Measurements from ENCODE around the gene IQGAP2.

The IQGAP2 gene

DNA sequence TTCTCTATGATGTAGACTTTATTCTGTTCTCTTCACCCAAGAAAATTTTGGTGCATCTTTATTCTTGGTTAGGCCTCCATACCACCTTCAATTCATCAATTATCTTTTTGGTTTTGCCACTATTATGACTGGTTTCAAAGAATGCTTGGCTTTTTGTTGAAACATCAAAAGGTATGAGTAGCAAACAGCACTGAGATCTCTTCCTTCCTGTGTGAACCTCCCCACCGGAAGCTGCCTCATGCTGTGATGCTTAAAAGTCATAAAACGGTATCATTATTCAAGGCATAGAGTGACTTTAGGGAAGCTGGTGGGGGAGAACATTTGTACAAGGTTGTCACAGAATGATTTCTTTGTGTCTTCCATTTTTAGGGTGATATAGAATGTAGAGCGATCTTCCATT is 70.6 kb downstream of the IQGAP2 start:
- Histone ChIP-seq H3K9me3 (ENCODE audit: insufficient read depth, low read length) (peaks cover 18% of the 10 kb centered on the region), H3K27me3 (ENCODE audit: insufficient read depth, insufficient read length) (no peaks in the 10 kb centered on the region), H3K4me1 (ENCODE audit: insufficient read depth, insufficient read length) (peaks cover 2% of the 10 kb centered on the region), H3K9ac (ENCODE audit: insufficient read length, low read depth) (no peak overlapping the region), H3K4me3 (ENCODE audit: insufficient read length, low read depth) (no peak overlapping the region), H3K36me3 (ENCODE audit: insufficient read depth, insufficient read length, low read length) (no peaks in the 10 kb centered on the region)
- no peak for TF ChIP-seq SUZ12 (IDR thresholded peaks at IDR 0.05; ENCODE audit: extremely low read depth, insufficient read depth, insufficient read length)
- no peak for TF ChIP-seq ZNF274 (IDR thresholded peaks at IDR 0.05; ENCODE audit: low read depth, low read length)
- no peak for TF ChIP-seq YY1 (IDR thresholded peaks at IDR 0.05; ENCODE audit: insufficient read depth, insufficient read length)
- DNase-seq (ENCODE audit: low read depth, low spot score) = no peak

- Histone ChIP-seq H3K9me3 (ENCODE audit: insufficient read depth, low read length) (peaks cover 18% of the 10 kb centered on the region), H3K36me3 (ENCODE audit: insufficient read depth, insufficient read length, low read length) (no peaks in the 10 kb centered on the region), H3K27me3 (ENCODE audit: insufficient read depth, insufficient read length) (no peaks in the 10 kb centered on the region), H3K4me1 (ENCODE audit: insufficient read depth, insufficient read length) (peaks cover 2% of the 10 kb centered on the region), H3K9ac (ENCODE audit: insufficient read length, low read depth) (no peak overlapping the region), H3K4me3 (ENCODE audit: insufficient read length, low read depth) (no peak overlapping the region)
- no peak for DNase-seq (ENCODE audit: low read depth, low spot score)
- TF ChIP-seq ZNF274 (IDR thresholded peaks at IDR 0.05; ENCODE audit: low read depth, low read length) (no peak), YY1 (IDR thresholded peaks at IDR 0.05; ENCODE audit: insufficient read depth, insufficient read length) (no peak), SUZ12 (IDR thresholded peaks at IDR 0.05; ENCODE audit: extremely low read depth, insufficient read depth, insufficient read length) (no peak)
These were observed 71.3 kb downstream of the IQGAP2 start for GRCh38 chr5:76474377-76474776.

DNA sequence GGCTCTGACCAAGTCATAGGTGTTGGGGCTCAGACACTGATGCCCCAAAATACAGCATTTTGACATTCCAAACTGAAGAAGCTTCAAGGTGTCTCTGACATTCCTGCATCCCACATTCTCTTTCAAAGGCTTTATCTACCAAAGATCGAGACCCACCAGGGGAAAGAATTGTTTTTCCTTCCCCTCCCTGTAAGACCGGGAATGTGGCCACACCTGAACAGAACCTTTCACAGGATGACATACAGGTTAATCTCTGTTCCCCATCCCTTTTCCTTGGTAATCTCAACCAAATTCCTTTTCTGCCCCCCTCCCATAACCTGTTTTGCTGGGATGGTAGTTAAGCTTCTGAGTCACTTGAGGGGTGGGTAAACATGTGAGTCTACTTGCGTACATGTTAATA is 72.3 kb downstream of the IQGAP2 start:
- no peak for TF ChIP-seq ZNF274 (IDR thresholded peaks at IDR 0.05; ENCODE audit: low read depth, low read length)
- TF ChIP-seq YY1 (IDR thresholded peaks at IDR 0.05; ENCODE audit: insufficient read depth, insufficient read length) = no peak
- no peak for TF ChIP-seq SUZ12 (IDR thresholded peaks at IDR 0.05; ENCODE audit: extremely low read depth, insufficient read depth, insufficient read length)
- Histone ChIP-seq H3K36me3 (ENCODE audit: insufficient read depth, insufficient read length, low read length) (no peaks in the 10 kb centered on the region), H3K4me3 (ENCODE audit: insufficient read length, low read depth) (no peak overlapping the region), H3K4me1 (ENCODE audit: insufficient read depth, insufficient read length) (peaks cover 2% of the 10 kb centered on the region), H3K9ac (ENCODE audit: insufficient read length, low read depth) (no peak overlapping the region), H3K9me3 (ENCODE audit: insufficient read depth, low read length) (peaks cover 18% of the 10 kb centered on the region), H3K27me3 (ENCODE audit: insufficient read depth, insufficient read length) (no peaks in the 10 kb centered on the region)
- DNase-seq (ENCODE audit: low read depth, low spot score) = no peak

DNA sequence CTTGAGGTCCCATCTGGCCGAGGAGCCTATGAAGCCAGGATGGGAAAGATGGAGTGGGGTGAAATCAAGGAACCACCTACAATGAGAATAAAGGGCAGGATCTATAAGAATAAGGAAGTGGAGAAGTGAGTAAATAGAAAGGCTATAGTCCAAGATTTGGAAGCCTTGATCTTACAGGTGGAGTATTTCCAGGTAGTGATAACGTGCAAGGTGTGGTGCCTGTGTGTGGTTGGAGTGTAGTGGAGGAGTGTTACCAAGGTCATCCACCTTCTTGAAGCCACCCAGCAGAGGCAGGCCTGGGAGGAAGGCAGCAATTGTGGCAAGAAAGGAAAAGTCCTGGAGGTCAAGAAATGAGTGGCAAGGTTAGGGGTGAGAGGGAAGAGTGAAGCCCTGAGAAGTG is 72.9 kb downstream of the IQGAP2 start:
- peaks cover 2% of the 10 kb centered on the region for H3K4me1 ChIP-seq (ENCODE audit: insufficient read depth, insufficient read length)
- H3K36me3 ChIP-seq (ENCODE audit: insufficient read depth, insufficient read length, low read length) = no peaks in the 10 kb centered on the region

GRCh38 chr5:76476474-76477038 is 73.5 kb downstream of the IQGAP2 start:
- TF ChIP-seq ZNF274 (IDR thresholded peaks at IDR 0.05; ENCODE audit: low read depth, low read length) (no peak), SUZ12 (IDR thresholded peaks at IDR 0.05; ENCODE audit: extremely low read depth, insufficient read depth, insufficient read length) (no peak), YY1 (IDR thresholded peaks at IDR 0.05; ENCODE audit: insufficient read depth, insufficient read length) (no peak)
- Histone ChIP-seq H3K4me1 (ENCODE audit: insufficient read depth, insufficient read length) (peaks cover 2% of the 10 kb centered on the region), H3K9me3 (ENCODE audit: insufficient read depth, low read length) (peaks cover 6% of the 10 kb centered on the region; the same call in 1 of the 2 replicates), H3K36me3 (ENCODE audit: insufficient read depth, insufficient read length, low read length) (no peaks in the 10 kb centered on the region), H3K27me3 (ENCODE audit: insufficient read depth, insufficient read length) (no peaks in the 10 kb centered on the region), H3K4me3 (ENCODE audit: insufficient read length, low read depth) (no peak overlapping the region), H3K9ac (ENCODE audit: insufficient read length, low read depth) (no peak overlapping the region)
- no peak for DNase-seq (ENCODE audit: low read depth, low spot score)

More for the DNA sequence above, 72.9 kb downstream of the IQGAP2 start:
- Histone ChIP-seq H3K9ac (ENCODE audit: insufficient read length, low read depth) (no peak overlapping the region), H3K4me3 (ENCODE audit: insufficient read length, low read depth) (no peak overlapping the region), H3K27me3 (ENCODE audit: insufficient read depth, insufficient read length) (no peaks in the 10 kb centered on the region), H3K9me3 (ENCODE audit: insufficient read depth, low read length) (peaks cover 12% of the 10 kb centered on the region)
- TF ChIP-seq YY1 (IDR thresholded peaks at IDR 0.05; ENCODE audit: insufficient read depth, insufficient read length) (no peak), ZNF274 (IDR thresholded peaks at IDR 0.05; ENCODE audit: low read depth, low read length) (no peak), SUZ12 (IDR thresholded peaks at IDR 0.05; ENCODE audit: extremely low read depth, insufficient read depth, insufficient read length) (no peak)
- no peak for DNase-seq (ENCODE audit: low read depth, low spot score)

- TF ChIP-seq YY1 (IDR thresholded peaks at IDR 0.05; ENCODE audit: insufficient read depth, insufficient read length) (no peak), ZNF274 (IDR thresholded peaks at IDR 0.05; ENCODE audit: low read depth, low read length) (no peak), SUZ12 (IDR thresholded peaks at IDR 0.05; ENCODE audit: extremely low read depth, insufficient read depth, insufficient read length) (no peak)
- peaks cover under 1% of the 10 kb centered on the region; the same call in 1 of the 2 replicates for H3K9me3 ChIP-seq (ENCODE audit: insufficient read depth, low read length)
- H3K27me3 ChIP-seq (ENCODE audit: insufficient read depth, insufficient read length) = no peaks in the 10 kb centered on the region
- H3K36me3 ChIP-seq (ENCODE audit: insufficient read depth, insufficient read length, low read length) = no peaks in the 10 kb centered on the region
- H3K4me1 ChIP-seq (ENCODE audit: insufficient read depth, insufficient read length) = peaks cover 2% of the 10 kb centered on the region
- no peak for DNase-seq (ENCODE audit: low read depth, low spot score)
- no peak overlapping the region for H3K4me3 ChIP-seq (ENCODE audit: insufficient read length, low read depth)
- no peak overlapping the region for H3K9ac ChIP-seq (ENCODE audit: insufficient read length, low read depth)
These were observed 74.0 kb downstream of the IQGAP2 start for GRCh38 chr5:76477061-76477460.

- H3K4me3 ChIP-seq (ENCODE audit: insufficient read length, low read depth) = no peak overlapping the region
- H3K27me3 ChIP-seq (ENCODE audit: insufficient read depth, insufficient read length) = no peaks in the 10 kb centered on the region
- DNase-seq (ENCODE audit: low read depth, low spot score) = no peak
- no peak for TF ChIP-seq SUZ12 (IDR thresholded peaks at IDR 0.05; ENCODE audit: extremely low read depth, insufficient read depth, insufficient read length)
- H3K36me3 ChIP-seq (ENCODE audit: insufficient read depth, insufficient read length, low read length) = no peaks in the 10 kb centered on the region
- H3K9ac ChIP-seq (ENCODE audit: insufficient read length, low read depth) = no peak overlapping the region
- H3K9me3 ChIP-seq (ENCODE audit: insufficient read depth, low read length) = no peaks in the 10 kb centered on the region
- H3K4me1 ChIP-seq (ENCODE audit: insufficient read depth, insufficient read length) = no peaks in the 10 kb centered on the region
These were observed 74.5 kb downstream of the IQGAP2 start for GRCh38 chr5:76477571-76477970.
